SH-SY5Y (cell line): ENCODE data around the gene TCP11.

Experiments used
- GATA2 ChIP-seq: IDR thresholded peaks from 2 replicates; pipeline ENCODE4 v1.6.1; 2011; ENCODE audit warnings: mild to moderate bottlenecking, low read depth, low read length
- GATA3 ChIP-seq: IDR thresholded peaks from 2 replicates; pipeline ENCODE4 v1.6.1; 2011; ENCODE audit warnings: low read depth, mild to moderate bottlenecking, low read length, moderate library complexity

- TF ChIP-seq GATA2 (no peak), GATA3 (no peak)
These were observed 49.2 kb upstream of the TCP11 start for GRCh38 chr6:35190306-35190705.
